ENCODE results near the gene CACNB4. TPM values are rescaled to one million over a fixed set of nuclear protein-coding genes. Genes with fewer than 3 reads are reported as not detected.
A peak's percentile ranks its signal among the peaks of the same experiment; 100 is the strongest.

Gene CACNB4
- total and polyA plus RNA-seq, 9 of the 15 experiments (the other 6 are each of a cell fraction or from before 2014, with no cell fraction given) = 0.01 to 0.20 (median 0.04) TPM; not detected in 1

- TF ChIP-seq HINFP (tag; conservative IDR thresholded peaks at IDR 0.05; ENCODE audit: low read depth) = no peak
- TF ChIP-seq TEAD4 (IDR thresholded peaks at IDR 0.05; ENCODE audit: low read length) = peak; percentile 77; the same call in 1 of the 2 replicates
- TF ChIP-seq TEAD4 (CRISPR knock-in tag; IDR thresholded peaks at IDR 0.05; ENCODE audit: borderline replicate concordance) = no peak
- TF ChIP-seq RNF2 (IDR thresholded peaks at IDR 0.05) = peak; percentile 7; the same call in 1 of the 2 replicates
- peak; percentile 85 to 95; a peak in 2 of 4 replicates for TF ChIP-seq TRIM24 (IDR thresholded peaks at IDR 0.05)
- no peak for TF ChIP-seq SAP30 (IDR thresholded peaks at IDR 0.05; ENCODE audit: borderline replicate concordance, insufficient read depth, low read depth, low read length, poor library complexity, severe bottlenecking)
- peak; percentile 32 to 48; a peak in 2 of 4 replicates for TF ChIP-seq KDM1A (IDR thresholded peaks at IDR 0.05)
- no peak for TF ChIP-seq ZNF740 (CRISPR knock-in tag; IDR thresholded peaks at IDR 0.05)
- no peak for TF ChIP-seq ZNF740 (tag; IDR thresholded peaks at IDR 0.05)
- peak; percentile 86 for TF ChIP-seq SOX6 (IDR thresholded peaks at IDR 0.05)
- TF ChIP-seq RCOR1 (IDR thresholded peaks at IDR 0.05; ENCODE audit: borderline replicate concordance in 1 of 2, low read depth in 2 of 2, low read length in 2 of 2) = peak in 1 of 2 experiments; percentile 99; a peak in 2 of 4 replicates
- TF ChIP-seq MYC (IDR thresholded peaks at IDR 0.05; ENCODE audit: low read depth, low read length) = peak; percentile 93
- TF ChIP-seq MYC (CRISPR knock-in tag; IDR thresholded peaks at IDR 0.05; ENCODE audit: borderline replicate concordance, low read depth) = peak; percentile 55; the same call in 1 of the 2 replicates
- 0 out of 2 replicates have a peak, but pooled peaks have one; percentile 31 for TF ChIP-seq DEAF1 (CRISPR knock-in tag; IDR thresholded peaks at IDR 0.05)
- peak; percentile 62; the same call in 1 of the 2 replicates for TF ChIP-seq NBN (IDR thresholded peaks at IDR 0.05; ENCODE audit: low read depth)
- 0 out of 2 replicates have a peak, but pooled peaks have one; percentile 4 for TF ChIP-seq TSHZ1 (CRISPR knock-in tag; IDR thresholded peaks at IDR 0.05)
- no peak for TF ChIP-seq CCAR2 (IDR thresholded peaks at IDR 0.05; ENCODE audit: low read depth, low read length)
- TF ChIP-seq POLR2AphosphoS2 (IDR thresholded peaks at IDR 0.05; ENCODE audit: low read length) = no peak
- TF ChIP-seq FOXM1 (IDR thresholded peaks at IDR 0.05; ENCODE audit: low read depth) = peak; percentile 71; the same call in 1 of the 2 replicates
- TF ChIP-seq FOXM1 (CRISPR knock-in tag; IDR thresholded peaks at IDR 0.05; ENCODE audit: low read depth) = no peak
- no peak for TF ChIP-seq ZNF561 (CRISPR knock-in tag; conservative IDR thresholded peaks at IDR 0.05)
Measured at GRCh38 chr2:151908204-151908882, 190.5 kb downstream of the CACNB4 start (continued).

All from K562 (cell line).